ENCODE measurements around the gene LIPN.

DNA sequence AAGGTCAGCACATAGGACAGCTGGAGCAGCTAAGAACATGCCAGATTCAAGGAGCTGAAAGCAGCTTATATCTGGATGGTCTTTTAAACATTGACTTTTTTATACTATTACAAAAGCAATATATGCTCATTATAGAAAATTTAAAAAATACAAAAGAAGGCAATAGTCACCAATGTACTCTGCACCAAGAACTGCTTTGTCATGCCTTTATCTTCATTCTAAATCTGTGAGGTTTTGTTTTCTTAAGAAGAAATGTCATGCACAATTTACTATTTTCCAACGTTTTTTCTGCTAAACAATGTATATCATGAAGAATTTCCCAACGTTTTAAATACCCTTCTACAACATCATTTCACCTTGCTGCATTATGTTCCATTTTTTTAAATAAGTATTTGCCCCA, 45.5 kb downstream of the LIPN start:
- TF ChIP-seq, protein P1, sequence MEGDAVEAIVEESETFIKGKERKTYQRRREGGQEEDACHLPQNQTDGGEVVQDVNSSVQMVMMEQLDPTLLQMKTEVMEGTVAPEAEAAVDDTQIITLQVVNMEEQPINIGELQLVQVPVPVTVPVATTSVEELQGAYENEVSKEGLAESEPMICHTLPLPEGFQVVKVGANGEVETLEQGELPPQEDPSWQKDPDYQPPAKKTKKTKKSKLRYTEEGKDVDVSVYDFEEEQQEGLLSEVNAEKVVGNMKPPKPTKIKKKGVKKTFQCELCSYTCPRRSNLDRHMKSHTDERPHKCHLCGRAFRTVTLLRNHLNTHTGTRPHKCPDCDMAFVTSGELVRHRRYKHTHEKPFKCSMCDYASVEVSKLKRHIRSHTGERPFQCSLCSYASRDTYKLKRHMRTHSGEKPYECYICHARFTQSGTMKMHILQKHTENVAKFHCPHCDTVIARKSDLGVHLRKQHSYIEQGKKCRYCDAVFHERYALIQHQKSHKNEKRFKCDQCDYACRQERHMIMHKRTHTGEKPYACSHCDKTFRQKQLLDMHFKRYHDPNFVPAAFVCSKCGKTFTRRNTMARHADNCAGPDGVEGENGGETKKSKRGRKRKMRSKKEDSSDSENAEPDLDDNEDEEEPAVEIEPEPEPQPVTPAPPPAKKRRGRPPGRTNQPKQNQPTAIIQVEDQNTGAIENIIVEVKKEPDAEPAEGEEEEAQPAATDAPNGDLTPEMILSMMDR (IDR thresholded peaks at IDR 0.05; ENCODE audit: extremely low read depth in 1 of 2, insufficient read depth in 1 of 2, low read depth in 1 of 2, low read length in 2 of 2), result no peak
- TF ChIP-seq POLR2AphosphoS5 (IDR thresholded peaks at IDR 0.05; ENCODE audit: insufficient read depth, low read depth, low read length), result no peak
- TF ChIP-seq POLR2A (IDR thresholded peaks at IDR 0.05; ENCODE audit: low read depth, low read length), result no peak
- no peak for TF ChIP-seq EZH2 (IDR thresholded peaks at IDR 0.05; ENCODE audit: borderline replicate concordance, low read depth, low read length, severe bottlenecking)
- TF ChIP-seq FOS (IDR thresholded peaks at IDR 0.05; ENCODE audit: borderline replicate concordance, insufficient read depth, low read length), result no peak
- no peak for TF ChIP-seq JUN (IDR thresholded peaks at IDR 0.05; ENCODE audit: borderline replicate concordance, insufficient read depth, insufficient read length, low read depth)
- no peak for TF ChIP-seq MAX (IDR thresholded peaks at IDR 0.05; ENCODE audit: insufficient read depth, insufficient read length)
- no peak for TF ChIP-seq MYC (IDR thresholded peaks at IDR 0.05; ENCODE audit: low read depth, low read length)

Measured in endothelial cell of umbilical vein (primary cell).